ENCODE results near the gene FOXC2.

- TF ChIP-seq L3MBTL2 (conservative IDR thresholded peaks at IDR 0.05) (no peak), FOXM1 (IDR thresholded peaks at IDR 0.05; ENCODE audit: borderline replicate concordance) (no peak), FOXA1 (IDR thresholded peaks at IDR 0.05) (no peak), ZNF384 (IDR thresholded peaks at IDR 0.05) (no peak), NFRKB (IDR thresholded peaks at IDR 0.05) (no peak), ARNT (IDR thresholded peaks at IDR 0.05) (no peak), HDGF (IDR thresholded peaks at IDR 0.05; ENCODE audit: borderline replicate concordance) (no peak)
Observed at GRCh38 chr16:86578061-86578599, 11.5 kb downstream of the FOXC2 start, which contains the start of gene FOXL1.

All from HEK293T (cell line).